Stimulated activated CD8-positive, alpha-beta memory T cell treated with anti-CD3 and anti-CD28 coated beads, Interleukin-7, amount 100 ng/mL, for 4 hours (primary cell): ENCODE results near the gene CDH23.

ENCODE experiments used
- DNase-seq, 2 donors: peaks; one replicate each; pipeline ENCODE4 v3.0.0-alpha.2; 2020; ENCODE audit warnings: low read depth in 2 of 2

Gene CDH23

DNA sequence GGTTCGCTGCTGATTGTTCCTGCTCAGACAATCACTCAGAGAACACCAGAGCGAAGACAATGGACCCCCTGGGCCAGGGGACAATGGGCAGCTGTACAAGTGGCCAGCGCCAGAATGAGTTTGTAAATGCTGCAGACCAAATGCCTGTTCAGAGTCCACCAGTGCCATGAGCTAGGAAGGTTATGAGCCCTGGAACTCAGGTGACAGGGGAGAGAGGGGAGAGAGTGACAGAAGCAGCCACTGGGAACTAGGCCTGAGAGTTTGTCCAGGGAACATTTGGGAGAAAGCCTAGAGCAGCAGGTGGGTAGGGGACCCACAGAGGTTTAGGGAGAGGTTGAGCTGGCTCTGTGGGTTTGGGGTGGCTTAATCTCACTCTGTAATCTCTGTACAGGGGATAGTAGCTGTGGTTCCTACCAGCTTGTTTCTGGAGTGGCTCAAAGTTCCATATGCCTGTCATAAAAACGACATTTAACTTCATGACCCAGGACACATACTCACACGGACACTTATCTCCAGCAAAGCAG, 262.5 kb downstream of the CDH23 start:
- DNase-seq = no peak

DNA sequence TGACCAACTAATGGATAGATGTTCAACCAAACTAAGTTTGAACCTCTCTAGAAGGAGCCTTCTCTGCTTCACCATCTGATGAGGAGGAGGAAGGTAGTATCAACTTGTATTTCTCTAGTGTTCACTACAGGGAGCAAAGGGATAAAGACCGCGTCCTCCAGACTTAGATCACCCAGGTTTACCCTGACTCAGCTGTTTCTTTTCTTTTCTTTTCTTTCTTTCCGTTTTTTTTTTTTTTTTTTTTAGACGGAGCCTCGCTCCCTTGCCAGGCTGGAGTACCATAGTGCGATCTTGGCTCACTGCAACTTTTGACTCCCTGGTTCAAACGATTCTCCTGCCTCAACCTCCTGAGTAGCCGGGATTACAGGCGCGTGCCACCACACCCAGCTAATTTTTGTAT, 263.0 kb downstream of the CDH23 start:
- DNase-seq = no peak

DNA sequence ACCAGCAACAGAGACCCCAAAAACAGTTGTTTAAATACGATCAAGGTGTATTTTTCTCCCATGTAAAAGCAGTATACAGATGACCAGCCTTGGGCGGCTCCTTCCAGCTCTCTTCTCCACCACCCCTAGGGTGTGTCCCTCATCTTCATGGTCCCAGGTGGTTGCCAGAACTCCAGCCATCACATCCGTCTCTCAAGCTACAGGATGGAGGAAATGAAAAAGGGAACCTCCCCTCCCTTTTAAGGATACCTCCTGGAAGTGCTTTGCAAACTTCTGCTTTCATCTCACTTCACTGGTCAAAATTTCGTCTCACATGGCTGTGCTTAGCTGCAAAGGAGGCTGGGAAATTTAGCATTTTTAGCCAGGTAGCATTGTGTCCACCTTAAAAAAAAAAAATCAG, 263.6 kb downstream of the CDH23 start:
- no peak for DNase-seq

DNA sequence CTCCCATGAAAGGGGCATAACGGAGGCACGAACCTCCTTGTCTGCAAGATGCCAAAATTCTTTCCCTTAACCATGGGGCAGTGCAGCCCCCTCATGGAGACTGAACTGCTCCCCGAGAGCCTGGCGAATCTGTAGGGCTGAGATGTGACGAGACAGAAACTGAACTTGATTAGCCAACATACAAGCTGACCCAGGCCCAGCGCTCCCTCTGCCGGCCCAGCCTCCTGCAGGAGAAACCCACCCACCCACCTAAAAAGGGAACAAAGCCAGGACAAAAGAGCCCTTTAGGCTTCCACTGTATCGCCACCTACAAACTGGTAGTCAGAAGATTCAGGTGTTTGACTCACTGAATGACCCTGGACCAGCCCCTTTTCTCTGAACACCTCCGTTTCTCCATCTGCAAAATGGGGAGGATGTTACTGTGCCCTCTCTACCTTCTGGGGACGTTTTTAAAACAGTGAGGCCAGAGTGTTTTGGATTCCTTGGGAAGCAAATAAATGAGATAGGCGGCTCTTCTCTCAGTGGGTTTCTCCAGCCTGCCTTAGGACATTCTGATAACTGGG, 264.4 kb downstream of the CDH23 start:
- DNase-seq = no peak

DNA sequence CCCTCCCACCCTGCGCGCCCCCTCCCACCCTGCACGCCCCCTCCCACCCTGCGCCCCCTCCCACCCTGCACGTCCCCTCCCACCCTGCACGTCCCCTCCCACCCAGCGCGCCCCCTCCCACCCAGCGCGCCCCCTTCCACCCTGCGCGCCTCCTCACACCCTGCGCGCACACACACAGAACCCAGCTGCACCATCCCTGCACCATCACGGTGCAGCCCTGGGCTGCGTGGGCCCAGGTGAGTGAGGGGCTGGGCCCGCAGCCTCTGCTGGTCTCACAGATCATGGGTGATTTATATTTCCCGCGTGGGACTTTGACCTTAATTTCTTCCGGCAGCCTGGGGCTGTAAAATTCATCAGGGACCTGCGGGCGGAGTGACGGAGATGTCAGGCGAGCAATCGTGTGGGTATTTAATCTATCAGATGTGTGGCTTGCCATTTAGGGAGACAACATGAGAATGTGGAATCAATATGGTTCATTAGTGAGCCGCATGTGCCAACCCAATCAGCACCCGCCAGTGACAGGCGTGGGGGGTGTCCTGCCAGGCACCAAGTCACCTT, 265.1 kb downstream of the CDH23 start:
- no peak for DNase-seq

DNA sequence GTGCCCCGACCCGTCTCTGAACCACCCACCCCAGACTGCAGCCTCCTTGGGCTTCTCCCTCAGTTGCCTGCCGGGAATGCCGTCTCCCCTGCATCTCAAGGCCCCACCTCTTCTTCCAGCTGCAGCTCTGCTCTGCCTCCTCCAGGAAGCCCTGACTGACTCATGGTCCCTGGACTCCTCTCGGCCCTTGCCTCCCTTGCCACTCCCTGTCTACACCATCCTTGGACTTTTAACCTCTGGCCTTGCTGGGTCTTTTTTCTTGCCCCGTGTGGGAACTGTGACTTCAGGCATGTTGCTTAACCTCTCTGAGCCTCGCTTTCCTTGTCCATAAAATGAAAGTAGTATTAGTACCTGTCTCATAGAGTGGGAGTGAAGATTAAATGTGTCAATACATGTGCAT, 266.6 kb downstream of the CDH23 start:
- no peak for DNase-seq

DNA sequence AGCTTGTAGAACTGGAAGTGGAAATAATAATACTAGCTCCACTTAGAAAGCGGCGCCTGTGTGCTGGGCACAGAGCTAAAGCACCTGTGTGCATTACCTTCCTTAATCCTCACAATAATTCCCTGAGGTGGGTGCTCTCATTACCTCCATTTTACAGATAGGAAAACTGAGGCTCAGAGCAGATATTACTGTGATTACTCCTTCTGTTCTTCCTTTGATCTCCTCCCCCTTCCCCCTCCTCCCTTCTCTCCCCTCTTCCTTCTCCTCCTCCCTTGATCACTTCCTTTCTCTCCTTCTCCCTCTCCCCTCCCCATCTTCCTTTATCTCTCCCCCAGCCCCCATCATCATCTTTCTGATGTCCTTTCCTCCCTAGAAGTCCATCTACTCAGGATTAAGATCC, 267.9 kb downstream of the CDH23 start:
- DNase-seq = no peak

DNA sequence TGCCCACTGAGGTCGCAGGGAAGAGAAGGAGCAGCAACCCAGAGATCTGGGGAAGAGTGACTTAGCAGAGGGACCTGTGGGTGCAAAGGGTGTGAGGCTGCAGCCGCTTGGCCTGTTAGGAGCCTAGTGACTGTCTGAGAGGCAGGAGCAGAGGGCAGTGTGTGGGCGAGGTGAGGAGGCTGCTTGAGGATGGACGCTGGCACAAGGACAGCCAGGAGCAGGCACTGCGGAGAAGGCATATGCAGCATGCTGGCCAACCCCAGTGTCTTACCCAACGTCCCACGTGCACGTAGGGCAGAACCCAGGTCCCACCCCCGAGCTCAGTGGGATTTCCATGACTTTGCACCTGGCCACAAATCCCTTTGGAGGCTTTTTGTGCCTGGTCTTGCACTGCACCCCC, 268.7 kb downstream of the CDH23 start:
- DNase-seq = no peak

DNA sequence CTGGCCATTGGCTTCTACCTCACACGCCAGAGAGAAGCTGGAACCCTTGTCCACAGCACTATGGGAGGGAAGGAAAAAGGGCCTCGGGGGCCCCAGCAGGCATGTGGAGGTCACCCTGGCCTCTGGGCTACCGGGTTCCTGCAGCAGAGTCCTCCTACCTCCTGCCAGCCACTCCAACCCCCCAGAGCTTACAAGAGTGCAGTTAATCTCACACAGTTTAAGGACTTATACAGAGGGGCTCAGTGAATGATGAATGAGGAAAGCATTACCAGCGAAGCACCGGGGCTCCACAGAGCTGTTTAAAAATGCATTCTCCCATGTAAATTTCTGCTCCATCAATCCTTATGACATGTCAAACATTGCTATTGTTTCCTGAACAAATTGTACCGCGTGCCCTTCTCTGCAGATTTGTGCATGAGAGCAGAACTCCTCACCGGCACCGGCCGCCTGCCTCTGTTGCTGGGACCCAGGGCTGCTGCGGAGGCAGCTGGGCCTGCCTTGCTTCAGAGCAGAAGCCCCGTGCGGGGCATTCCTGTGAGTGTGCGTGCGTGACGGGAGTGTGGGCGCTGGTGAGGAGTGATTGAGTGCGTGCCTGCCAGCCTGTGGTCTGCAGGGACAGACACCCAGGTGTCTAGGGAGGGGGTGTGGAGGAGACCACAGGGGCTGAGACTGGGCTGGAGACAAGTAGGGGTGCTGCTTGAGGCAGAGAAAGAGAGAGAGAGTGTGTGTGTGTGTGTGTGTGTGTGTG, 270.1 kb downstream of the CDH23 start:
- DNase-seq = no peak

DNA sequence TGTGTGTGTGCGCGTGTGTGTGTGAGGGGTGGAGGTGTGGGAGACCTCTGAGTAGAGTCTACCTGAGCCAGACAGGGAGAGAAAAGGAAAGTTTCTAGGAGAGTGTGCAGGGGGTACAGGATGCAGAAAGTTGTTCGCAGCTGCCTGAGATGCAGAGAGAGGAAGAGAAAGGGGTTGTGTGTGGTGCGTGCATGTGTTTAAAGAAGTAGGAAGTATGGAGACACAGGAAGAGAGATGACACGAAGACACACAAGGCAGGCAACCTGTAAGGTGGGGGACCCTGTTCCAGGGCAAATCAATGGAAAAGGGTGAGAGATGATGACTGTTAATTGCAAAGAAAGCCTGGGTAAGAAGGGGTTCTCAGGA, 270.6 kb downstream of the CDH23 start:
- no peak for DNase-seq

DNA sequence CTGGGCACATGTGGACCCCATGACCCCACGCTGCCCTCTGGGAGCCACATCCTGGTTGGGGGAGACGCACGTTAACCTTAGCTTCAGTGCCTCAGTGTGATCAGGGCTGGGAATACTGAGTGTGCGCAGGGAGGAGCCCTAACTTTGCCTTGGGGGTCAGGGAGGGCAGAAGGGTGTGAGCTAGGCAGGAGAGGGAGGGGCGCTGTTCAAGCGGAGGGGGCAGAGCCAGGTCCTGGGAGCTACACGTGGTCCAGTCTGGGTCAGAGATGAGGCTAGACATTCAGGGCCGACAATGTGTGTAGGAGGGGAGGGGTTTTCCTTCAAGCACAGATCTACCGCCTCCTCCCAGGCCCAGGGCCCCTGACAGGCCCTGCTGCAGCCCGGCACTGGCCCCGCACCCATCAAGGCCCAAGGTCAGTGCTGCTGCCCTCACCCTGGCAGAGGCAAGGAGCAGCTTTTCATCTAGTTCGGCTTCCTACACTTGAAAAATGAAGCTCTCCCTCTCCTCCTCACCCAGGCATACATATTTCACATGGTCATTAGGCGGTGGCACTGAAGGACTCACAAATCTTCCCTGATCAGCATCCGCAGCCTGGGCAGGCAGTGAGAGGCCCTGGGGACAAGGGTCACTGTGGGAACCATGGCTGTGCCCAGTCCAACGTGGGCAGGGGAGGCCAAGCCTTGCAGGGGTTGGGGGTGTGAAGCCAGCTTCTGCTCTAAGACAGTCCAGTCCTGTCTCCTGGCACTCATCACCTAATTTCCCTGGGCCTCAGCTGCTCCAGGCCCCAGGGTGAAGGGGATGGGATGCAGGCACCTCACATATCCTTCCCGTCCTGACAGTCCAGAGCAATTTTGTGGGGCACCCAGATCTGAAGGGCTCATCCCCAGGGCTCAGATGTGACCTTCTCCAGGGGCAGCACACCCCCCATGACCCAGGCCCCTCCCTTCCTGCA, 275.6 kb downstream of the CDH23 start:
- DNase-seq = no peak

DNA sequence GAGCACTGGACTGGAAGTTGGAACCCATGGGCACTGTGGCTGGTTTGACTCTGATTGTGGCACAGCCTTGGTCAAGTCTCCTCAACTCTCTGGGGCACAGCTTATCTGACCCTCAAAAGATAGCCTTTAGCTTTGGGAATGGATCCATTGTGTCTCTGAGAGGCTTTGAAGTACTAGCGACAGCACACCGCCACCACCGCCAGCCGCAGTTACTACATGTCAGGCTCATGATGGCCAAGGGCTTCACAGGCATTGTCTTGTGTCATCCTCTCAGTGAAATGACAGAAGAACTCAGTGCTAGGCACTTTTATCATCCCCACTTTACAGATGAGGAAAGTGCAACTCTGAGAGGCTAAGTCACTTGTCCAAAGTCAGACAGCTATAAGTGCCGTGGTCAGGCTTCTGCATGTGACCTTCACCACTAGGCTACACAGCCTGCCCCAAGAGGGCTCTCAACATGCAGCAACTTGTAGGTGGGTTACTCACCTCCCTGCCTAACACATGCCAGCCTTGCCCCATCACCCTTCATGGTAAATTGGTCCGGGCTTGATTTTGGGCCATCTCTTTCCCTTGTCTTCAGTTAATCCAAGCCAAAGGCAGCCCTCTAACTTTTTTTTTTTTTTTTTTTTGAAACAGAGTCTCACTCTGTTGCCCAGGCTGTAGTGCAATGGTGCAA, 278.7 kb downstream of the CDH23 start:
- DNase-seq = no peak

DNA sequence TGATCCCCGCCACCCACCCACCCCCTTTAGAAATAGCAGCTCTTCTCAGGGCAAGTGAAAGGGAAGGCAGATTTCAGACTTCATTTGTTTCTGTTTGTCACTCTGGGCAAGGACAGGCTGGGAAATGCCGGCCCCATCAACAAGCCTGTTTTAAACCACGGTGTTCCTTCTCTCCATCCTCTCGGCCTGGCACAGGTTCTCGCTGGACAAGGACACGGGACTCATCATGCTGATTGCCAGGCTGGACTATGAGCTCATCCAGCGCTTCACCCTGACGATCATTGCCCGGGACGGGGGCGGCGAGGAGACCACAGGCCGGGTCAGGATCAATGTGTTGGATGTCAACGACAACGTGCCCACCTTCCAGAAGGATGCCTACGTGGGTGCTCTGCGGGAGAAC, 280.5 kb downstream of the CDH23 start:
- DNase-seq = no peak

DNA sequence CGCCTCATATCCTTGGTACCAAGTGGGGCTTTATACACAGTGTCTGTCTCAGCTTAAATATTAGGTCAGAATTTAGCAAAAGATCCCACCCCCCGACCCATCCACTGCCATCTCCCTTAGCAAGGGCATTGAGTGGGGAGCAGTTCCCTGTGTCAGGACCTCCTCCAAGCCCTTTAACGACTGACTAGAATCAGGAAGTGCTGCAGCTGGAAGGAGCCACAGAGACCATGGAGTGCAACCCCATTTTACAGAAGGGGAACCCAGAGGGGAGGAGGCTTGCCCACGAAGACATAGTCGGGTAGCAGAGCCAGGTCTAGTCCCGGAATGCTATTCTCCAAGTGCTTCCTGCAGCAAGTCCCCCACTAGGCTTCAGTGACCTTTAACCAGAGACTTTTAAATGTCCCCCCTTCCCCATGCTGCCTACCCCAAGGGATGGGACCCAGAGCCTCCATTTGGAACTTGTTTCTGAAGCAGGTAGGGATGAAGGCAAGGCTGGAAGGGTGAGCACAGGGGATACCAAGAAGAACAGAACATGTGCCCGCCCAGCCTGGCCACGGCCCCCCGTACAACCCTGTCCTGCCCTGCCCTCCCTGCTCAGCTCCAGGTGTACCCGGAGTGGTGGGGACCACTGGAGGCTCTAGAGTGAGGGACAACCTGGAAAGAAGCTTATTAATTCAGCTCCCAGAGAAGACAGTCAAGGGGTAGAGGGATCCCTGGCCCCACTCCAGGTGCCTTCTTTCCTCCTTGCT, 281.5 kb downstream of the CDH23 start:
- no peak for DNase-seq

DNA sequence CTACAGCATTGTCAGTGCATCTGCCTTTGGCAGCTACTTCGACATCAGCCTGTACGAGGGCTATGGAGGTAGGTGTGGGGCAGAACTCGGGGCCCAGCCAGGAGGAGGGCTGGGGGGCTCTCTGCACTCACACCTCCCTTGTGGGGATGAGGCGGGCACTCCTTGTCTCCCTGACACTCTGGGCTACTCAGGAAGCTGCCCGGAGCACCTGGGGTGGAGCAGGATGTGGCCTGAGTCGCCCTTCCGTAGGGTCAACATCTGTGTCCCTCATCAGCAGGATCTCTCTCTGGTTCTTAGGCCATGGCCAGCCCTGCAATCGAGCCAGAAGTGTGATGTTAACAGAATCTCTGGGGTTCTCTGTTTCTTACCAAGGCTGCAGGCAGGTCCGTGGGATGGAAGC, 282.7 kb downstream of the CDH23 start:
- no peak for DNase-seq

DNA sequence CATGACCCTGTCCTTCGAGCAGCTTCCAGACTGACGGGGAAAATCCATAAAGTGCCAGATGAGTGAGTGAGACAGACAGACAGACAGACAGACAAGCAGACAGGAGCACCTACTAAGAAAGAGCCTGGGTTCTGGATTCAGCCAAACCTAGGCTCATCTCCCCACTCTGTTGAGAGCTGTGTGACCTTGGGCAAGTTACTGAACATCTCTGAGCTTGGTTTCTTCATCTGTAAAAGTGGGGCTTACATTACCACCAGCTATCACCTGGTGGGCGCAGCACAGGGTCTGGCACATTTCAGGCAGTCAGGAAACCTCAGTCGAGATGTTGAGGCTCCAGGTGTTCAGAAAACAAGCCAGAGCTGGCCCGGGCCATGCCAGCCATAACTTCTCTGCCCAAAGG, 285.3 kb downstream of the CDH23 start:
- no peak for DNase-seq

DNA sequence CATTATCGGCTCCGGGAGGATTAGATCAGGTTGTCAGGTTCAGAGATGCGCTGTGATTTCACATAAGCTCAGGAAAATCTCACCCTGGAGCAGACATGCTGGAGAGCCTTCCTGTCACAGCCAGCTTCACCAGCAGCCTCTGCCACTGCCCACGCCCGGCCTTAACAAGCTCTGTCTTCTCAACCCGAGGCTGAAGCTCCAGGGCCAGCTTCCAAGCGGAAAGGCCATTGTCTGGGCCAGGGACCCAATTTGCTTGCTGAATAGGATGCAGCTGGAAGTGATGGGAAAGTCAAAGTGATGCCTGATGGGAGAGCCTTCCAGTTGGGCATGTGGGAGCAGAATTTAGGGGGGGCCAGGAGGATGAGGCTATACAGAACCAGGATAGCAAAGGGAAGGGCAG, 286.6 kb downstream of the CDH23 start:
- DNase-seq = no peak

DNA sequence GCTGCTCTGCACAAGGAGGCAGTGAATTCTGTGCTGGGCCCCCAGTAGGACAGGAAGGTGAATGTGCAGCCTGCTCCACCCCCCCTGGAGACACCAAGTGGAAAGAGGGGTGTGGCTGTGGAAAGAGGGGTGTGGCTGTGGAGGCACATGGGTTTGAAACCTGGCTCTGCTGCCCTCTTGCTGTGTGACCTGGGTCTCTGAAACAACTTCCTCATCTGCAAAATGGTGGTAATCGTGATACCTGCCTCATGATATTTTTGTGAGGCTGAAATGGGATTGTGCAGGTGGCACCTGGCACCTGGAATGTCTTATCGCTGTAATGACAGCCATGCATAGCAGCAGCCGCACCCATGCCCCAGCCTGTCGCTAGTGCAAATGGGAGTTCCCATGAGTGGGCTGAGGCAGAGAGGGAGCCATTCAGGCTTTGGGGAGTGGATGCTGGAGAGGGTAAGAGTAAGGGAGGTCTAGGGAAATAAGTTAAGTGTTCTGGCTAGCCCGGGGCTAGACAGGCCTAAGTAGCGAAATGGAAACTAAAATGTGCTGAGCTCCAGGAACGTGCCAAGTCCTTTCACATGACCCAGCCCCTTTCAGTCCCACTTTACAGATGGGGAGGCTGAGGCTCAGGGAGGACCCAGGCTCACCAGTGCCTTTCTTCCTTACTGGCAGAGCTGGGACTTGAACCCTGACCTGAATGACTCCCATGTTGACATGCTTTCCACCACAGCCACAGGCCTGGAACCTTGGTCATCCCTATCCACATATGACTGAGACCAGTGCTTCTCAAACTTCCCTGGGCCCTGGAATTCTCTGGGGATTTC, 287.8 kb downstream of the CDH23 start:
- no peak for DNase-seq

DNA sequence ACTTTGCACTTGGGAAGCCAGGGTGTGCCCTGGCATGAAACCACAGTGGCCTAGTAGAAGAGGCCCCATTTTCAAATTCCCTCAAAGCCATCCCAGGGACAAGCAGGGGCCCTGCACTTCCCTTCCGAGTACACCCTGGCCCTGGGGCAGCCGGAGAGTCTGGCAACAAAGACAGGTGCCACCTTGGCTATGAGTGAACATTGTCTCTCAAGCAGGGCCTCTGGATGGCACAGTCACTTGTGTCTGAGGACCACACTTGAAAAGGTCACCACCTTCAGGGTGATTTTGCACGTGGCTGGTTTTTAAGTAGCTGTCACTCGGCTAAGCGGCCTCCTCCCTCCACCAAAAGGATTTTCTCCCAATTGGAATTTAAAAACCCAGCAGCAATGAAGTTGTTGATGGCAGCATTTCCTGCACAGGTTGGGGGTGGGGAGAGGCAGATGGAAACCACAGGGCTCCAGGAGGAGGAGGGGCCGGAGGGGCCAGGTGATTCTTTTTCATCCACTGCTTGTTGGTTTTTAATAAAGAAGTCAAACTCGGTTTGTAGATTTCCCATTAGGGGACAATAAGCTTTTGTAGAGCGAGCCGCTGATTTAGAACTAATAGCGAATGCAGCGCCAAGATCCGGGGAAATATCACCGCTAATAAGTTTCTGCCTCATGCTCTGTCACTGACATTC, 289.0 kb downstream of the CDH23 start:
- DNase-seq = no peak

DNA sequence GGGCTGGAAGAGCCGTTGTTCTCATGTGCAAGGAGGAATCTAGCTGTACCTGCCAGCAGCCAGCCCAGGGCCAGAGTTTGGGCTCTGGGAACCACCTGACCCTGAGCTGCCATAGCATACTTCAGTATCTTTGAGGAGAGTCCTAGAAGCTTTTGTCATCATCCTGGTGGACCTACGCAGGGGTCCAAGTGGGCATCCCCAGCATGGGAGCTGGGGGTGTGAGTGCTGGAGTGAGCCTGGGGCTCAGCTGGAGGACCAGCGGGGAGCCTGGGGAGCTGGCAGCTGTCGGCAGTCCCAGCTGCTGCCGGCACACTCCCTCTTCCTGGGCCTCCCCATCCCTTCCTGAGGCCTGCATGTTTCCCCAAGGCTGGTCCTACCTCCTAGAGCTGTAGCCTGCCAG, 290.4 kb downstream of the CDH23 start:
- DNase-seq = no peak
